IMR-90 (cell line): ENCODE measurements around the gene GPR15LG. TPM values are rescaled to one million over a fixed set of nuclear protein-coding genes. Genes with fewer than 3 reads are reported as not detected.
"Not testable (repeated sequence)": the region's sequence is repeated elsewhere in the genome, so short reads cannot be mapped to it uniquely, and the experiment has no call there.

ENCODE experiments used
- ATAC-seq: fragments of 200-7000 bp; cut with Tn5 transposase; 2 replicates; pipeline ENCODE4 v1.9.1; 2020; ENCODE audit warnings: low read depth, mild to moderate bottlenecking, moderate library complexity
- BruUV-seq: library from RNA; stranded (reverse); fragments of 400-500 nt; replicated peaks from 2 replicates; lab custom pipeline; 2021; lab: Mats Ljungman, UMichigan
- CTCF ChIA-PET: fragments of 300-600 bp; formaldehyde crosslinking; extraction: SDS; loops from one replicate; lab custom pipeline; 2021; ENCODE audit warnings: antibody characterized with exemption; lab: Yijun Ruan, JAX
- POLR2A ChIA-PET: fragments of 300-600 bp; sonication (Branson Sonifier 250); formaldehyde crosslinking; loops from one replicate; lab custom pipeline; 2022; ENCODE audit warnings: antibody characterized with exemption; ENCODE audit not compliant: unreplicated experiment; lab: Charles Lee
- DNase-seq: peaks from one replicate; pipeline ENCODE4 v3.0.0; 2013
- H2AFZ ChIP-seq: replicated peaks from 2 replicates; pipeline ENCODE3; 2013; ENCODE audit warnings: low read length, mild to moderate bottlenecking; ENCODE audit not compliant: poor library complexity
- H2AK5ac ChIP-seq: 2 replicates; pipeline ENCODE4 v1.6.1; 2013; ENCODE audit warnings: low read depth, low read length, inconsistent platforms
- H2AK9ac ChIP-seq: replicated peaks from 2 replicates; pipeline ENCODE3; 2013; ENCODE audit warnings: mild to moderate bottlenecking, low read depth, low read length, moderate library complexity; ENCODE audit not compliant: poor library complexity
- H2BK120ac ChIP-seq: 2 replicates; pipeline ENCODE4 v1.6.1; 2013; ENCODE audit warnings: low read depth, low read length, inconsistent platforms
- H2BK15ac ChIP-seq: 3 replicates; pipeline ENCODE4 v1.6.1; 2013; ENCODE audit warnings: low read depth, low read length, inconsistent platforms
- H2BK20ac ChIP-seq: 2 replicates; pipeline ENCODE4 v1.6.1; 2013; ENCODE audit warnings: low read depth, mild to moderate bottlenecking, inconsistent platforms, low read length, moderate library complexity
- H2BK5ac ChIP-seq: 2 replicates; pipeline ENCODE4 v1.6.1; 2013; ENCODE audit warnings: mild to moderate bottlenecking, low read depth, low read length, inconsistent platforms; ENCODE audit not compliant: poor library complexity, severe bottlenecking
- H3K14ac ChIP-seq: replicated peaks from 2 replicates; pipeline ENCODE4 v1.6.1; 2013; ENCODE audit warnings: low read depth, low read length, inconsistent platforms
- H3K18ac ChIP-seq: 2 replicates; pipeline ENCODE4 v1.6.1; 2013; ENCODE audit warnings: low read depth, low read length, control low read depth
- H3K23ac ChIP-seq: 2 replicates; pipeline ENCODE4 v1.6.1; 2013; ENCODE audit warnings: low read depth, low read length, inconsistent platforms
- H3K27ac ChIP-seq: 2 replicates; pipeline ENCODE4 v1.5.1; 2013; ENCODE audit warnings: mild to moderate bottlenecking, control low read depth, low read length; ENCODE audit not compliant: insufficient read depth
- H3K27me3 ChIP-seq: 2 replicates; pipeline ENCODE4 v1.6.1; 2013; ENCODE audit warnings: low read length; ENCODE audit not compliant: control insufficient read depth, insufficient read depth
- H3K36me3 ChIP-seq: 2 replicates; pipeline ENCODE4 v1.6.1; 2013; ENCODE audit warnings: low read length, mixed read lengths; ENCODE audit not compliant: control insufficient read depth, insufficient read depth
- H3K4ac ChIP-seq: 2 replicates; pipeline ENCODE4 v1.6.1; 2013; ENCODE audit warnings: low read depth, low read length, inconsistent platforms
- H3K4me1 ChIP-seq: 2 replicates; pipeline ENCODE4 v1.6.1; 2013; ENCODE audit warnings: low read length, mixed read lengths; ENCODE audit not compliant: control insufficient read depth, insufficient read depth
- H3K4me2 ChIP-seq: 2 replicates; pipeline ENCODE4 v1.6.1; 2013; ENCODE audit warnings: low read depth, mild to moderate bottlenecking, control low read depth, low read length, moderate library complexity
- H3K4me3 ChIP-seq: 2 replicates; pipeline ENCODE4 v1.5.1; 2013; ENCODE audit warnings: low read depth, mild to moderate bottlenecking, control low read depth, low read length, moderate library complexity; ENCODE audit not compliant: insufficient read depth
- H3K56ac ChIP-seq: 2 replicates; pipeline ENCODE4 v1.6.1; 2013; ENCODE audit warnings: low read length, inconsistent platforms; ENCODE audit not compliant: insufficient read depth; ENCODE audit errors: extremely low read depth
- H3K79me1 ChIP-seq, 2 experiments: 2 replicates each; pipeline ENCODE4 v1.6.1; 2013; ENCODE audit warnings: low read length in 2 of 2, inconsistent platforms in 1 of 2, low read depth in 1 of 2
- H3K9ac ChIP-seq: 2 replicates; pipeline ENCODE4 v1.6.1; 2013; ENCODE audit warnings: low read depth, low read length, control low read depth
- H3K9me1 ChIP-seq: 2 replicates; pipeline ENCODE4 v1.6.1; 2013; ENCODE audit warnings: low read length, inconsistent platforms; ENCODE audit not compliant: insufficient read depth
- H3K9me3 ChIP-seq: 2 replicates; pipeline ENCODE4 v1.6.1; 2013; ENCODE audit warnings: low read length; ENCODE audit not compliant: control insufficient read depth, insufficient read depth
- H4K20me1 ChIP-seq: 2 replicates; pipeline ENCODE4 v1.6.1; 2013; ENCODE audit warnings: low read length, inconsistent platforms; ENCODE audit not compliant: insufficient read depth
- H4K5ac ChIP-seq: 2 replicates; pipeline ENCODE4 v1.6.1; 2013; ENCODE audit warnings: mild to moderate bottlenecking, low read depth, low read length, control low read depth
- H4K8ac ChIP-seq, 2 experiments: 2 replicates each; pipeline ENCODE4 v1.6.1; 2013; ENCODE audit warnings: low read depth in 2 of 2, low read length in 2 of 2, control low read depth in 1 of 2, inconsistent platforms in 1 of 2
- H4K91ac ChIP-seq: 2 replicates; pipeline ENCODE4 v1.6.1; 2013; ENCODE audit warnings: low read depth, low read length, inconsistent platforms; ENCODE audit not compliant: insufficient read depth
- RAD21 ChIP-seq: IDR thresholded peaks from 2 replicates; pipeline ENCODE4 v1.6.1; 2012; ENCODE audit warnings: low read length, improper control_type of control experiment
- SMC3 ChIP-seq: fragments of 150-350 bp; IDR thresholded peaks from 2 replicates; pipeline ENCODE4 v1.6.1; 2016; ENCODE audit warnings: low read depth, mild to moderate bottlenecking, antibody characterized with exemption, low read length, moderate library complexity
- WGBS, 2 experiments: methylation state at CpG; one replicate each; pipeline versions ENCODE4 v1.1.5 to v1.1.7; 2013; ENCODE audit warnings: missing lambda C conversion rate in 2 of 2; ENCODE audit not compliant: insufficient read length in 1 of 2; ENCODE audit errors: extremely low coverage in 2 of 2; 5-methylcytosine and 5-hydroxymethylcytosine counted together
- dilution Hi-C: fragments of 300-500 bp; cut with HindIII; formaldehyde crosslinking; loops from one replicate; pipeline ENCODE4 v1.14.3; 2018; ENCODE audit warnings: low sequenced_read_pairs; ENCODE audit not compliant: unreplicated experiment
- in situ Hi-C: fragments of 300-500 bp; cut with MboI; formaldehyde crosslinking; loops from 3 replicates; pipeline ENCODE4 v1.14.3; 2019; ENCODE audit warnings: low sequenced_read_pairs, inconsistent platforms, mixed read lengths
- intact Hi-C: fragments of 100-400 bp; cut with micrococcal nuclease; formaldehyde crosslinking; loops from 2 replicates; pipeline ENCODE4 v1.10.0; 2022
- polyA plus RNA-seq, 3 experiments: library from polyadenylated mRNA; depleted of rRNA; stranded (reverse); fragments of >200 nt; gene quantifications; 2 replicates each; pipeline ENCODE4 v1.2.3, GENCODE V29; 2012; ENCODE audit warnings: low replicate concordance in 1 of 3
- total RNA-seq: library from RNA; depleted of rRNA; stranded (reverse); fragments of >200 nt; gene quantifications from 2 replicates; pipeline ENCODE4 v1.2.3, GENCODE V29; 2012
- TF ChIP-seq, protein P1 (sequence below): conservative IDR thresholded peaks from 2 replicates; pipeline ENCODE4 v1.5.1; 2012; ENCODE audit warnings: mild to moderate bottlenecking, low read depth, low read length, improper control_type of control experiment

The GPR15LG gene
- total and polyA plus RNA-seq, 2 of the 4 experiments (the other 2 are of a cell fraction), result not detected

DNA sequence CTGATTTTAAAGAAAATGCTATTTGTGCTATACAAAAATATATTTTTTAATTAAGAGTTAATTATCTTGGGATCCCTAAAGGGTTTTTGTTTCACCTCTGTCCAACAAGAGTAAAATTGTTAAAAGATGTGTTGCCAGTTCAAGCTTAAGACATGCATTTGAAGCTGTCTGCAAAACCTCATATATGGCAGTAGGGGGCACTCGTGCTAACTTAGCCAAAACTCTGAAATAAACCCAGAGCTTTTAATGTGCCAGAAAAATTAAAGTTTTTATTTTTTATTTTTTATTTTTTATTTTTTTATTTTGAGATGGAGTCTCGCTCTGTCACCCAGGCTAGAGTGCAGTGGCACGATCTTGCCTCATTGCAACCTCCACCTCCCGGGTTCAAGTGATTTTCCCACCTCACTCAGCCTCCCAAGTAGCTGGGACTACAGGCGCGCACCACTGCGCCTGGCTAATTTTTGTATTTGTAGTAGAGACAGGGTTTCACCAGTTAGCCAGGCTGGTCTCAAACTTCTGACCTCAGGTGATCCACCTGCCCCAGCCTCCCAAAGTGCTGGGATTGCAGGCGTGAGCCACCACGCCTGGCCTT lies 25.5 kb upstream of the GPR15LG start:
- H2AFZ ChIP-seq, H3K18ac ChIP-seq, H3K14ac ChIP-seq, H2AK9ac ChIP-seq, H3K56ac ChIP-seq, H3K9ac ChIP-seq, H2BK20ac ChIP-seq, H3K27ac ChIP-seq, H3K23ac ChIP-seq, H3K9me1 ChIP-seq, H3K4me1 ChIP-seq, H2BK15ac ChIP-seq, H3K27me3 ChIP-seq, H2BK120ac ChIP-seq, H4K5ac ChIP-seq, H4K8ac ChIP-seq, BruUV-seq, POLR2A ChIA-PET, H3K4ac ChIP-seq, dilution Hi-C loops, H2AK5ac ChIP-seq, H4K91ac ChIP-seq, H3K4me3 ChIP-seq, H2BK5ac ChIP-seq, H3K9me3 ChIP-seq, H3K79me1 ChIP-seq, H4K20me1 ChIP-seq, H3K4me2 ChIP-seq: not testable (repeated sequence)
- TF ChIP-seq, protein P1, sequence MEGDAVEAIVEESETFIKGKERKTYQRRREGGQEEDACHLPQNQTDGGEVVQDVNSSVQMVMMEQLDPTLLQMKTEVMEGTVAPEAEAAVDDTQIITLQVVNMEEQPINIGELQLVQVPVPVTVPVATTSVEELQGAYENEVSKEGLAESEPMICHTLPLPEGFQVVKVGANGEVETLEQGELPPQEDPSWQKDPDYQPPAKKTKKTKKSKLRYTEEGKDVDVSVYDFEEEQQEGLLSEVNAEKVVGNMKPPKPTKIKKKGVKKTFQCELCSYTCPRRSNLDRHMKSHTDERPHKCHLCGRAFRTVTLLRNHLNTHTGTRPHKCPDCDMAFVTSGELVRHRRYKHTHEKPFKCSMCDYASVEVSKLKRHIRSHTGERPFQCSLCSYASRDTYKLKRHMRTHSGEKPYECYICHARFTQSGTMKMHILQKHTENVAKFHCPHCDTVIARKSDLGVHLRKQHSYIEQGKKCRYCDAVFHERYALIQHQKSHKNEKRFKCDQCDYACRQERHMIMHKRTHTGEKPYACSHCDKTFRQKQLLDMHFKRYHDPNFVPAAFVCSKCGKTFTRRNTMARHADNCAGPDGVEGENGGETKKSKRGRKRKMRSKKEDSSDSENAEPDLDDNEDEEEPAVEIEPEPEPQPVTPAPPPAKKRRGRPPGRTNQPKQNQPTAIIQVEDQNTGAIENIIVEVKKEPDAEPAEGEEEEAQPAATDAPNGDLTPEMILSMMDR, result peak; percentile 62
- peak; percentile 41 for TF ChIP-seq RAD21
- peak; percentile 48 for TF ChIP-seq SMC3
- DNase-seq (peak; percentile 61), ATAC-seq (peak; percentile 77; the same call in 1 of the 2 replicates)
- in situ Hi-C loops (loop anchor here (10.0 kb wide), 1 partner anchor 387 kb away; no protein-coding TSS in a partner anchor), intact Hi-C loops (loop anchor here (2.0 to 10.0 kb wide), 3 partner anchors 59 to 389 kb away; no protein-coding TSS in a partner anchor)
- H3K36me3 ChIP-seq, result peaks cover 31% of the 10 kb centered on the region
- CTCF ChIA-PET, result interaction anchor here (0.7 to 1.9 kb wide), 7 partner anchors 10 to 389 kb away, joined by 3 to 11 read pairs (median 5); partner anchors contain the start of genes GHITM and GPR15LG
- no CpG with 5 or more reads among the region's 9 CpGs for WGBS, 2 experiments
